Left lung (tissue), 10 donors: ENCODE measurements around the gene LGALS3. TPM values are rescaled to one million over a fixed set of nuclear protein-coding genes. Genes with fewer than 3 reads are reported as not detected.
A peak's percentile ranks its signal among the peaks of the same experiment; 100 is the strongest.

ENCODE experiments used
- ATAC-seq: fragments of 200-7000 bp; cut with Tn5 transposase; one replicate; pipeline ENCODE4 v1.9.1; 2020; ENCODE audit warnings: moderate library complexity
- DNase-seq, 4 donors: peaks; one replicate each; pipeline ENCODE4 v3.0.0-alpha.2; 2013 to 2020
- H3K27ac ChIP-seq, 2 donors: fragments of 200-600 bp; sonication (generic) in 1 of 2; one replicate each; pipeline versions ENCODE4 v1.5.0 to v1.8.0; 2020 to 2021
- H3K27me3 ChIP-seq, 2 donors: fragments of 200-600 bp; sonication (generic) in 1 of 2; one replicate each; pipeline versions ENCODE4 v1.5.0 to v1.8.0; 2020 to 2021
- H3K36me3 ChIP-seq, 2 donors: fragments of 200-600 bp; sonication (generic) in 1 of 2; one replicate each; pipeline versions ENCODE4 v1.5.0 to v1.8.0; 2020 to 2021
- H3K4me1 ChIP-seq, 2 donors: fragments of 200-600 bp; one replicate each; pipeline ENCODE4 v1.8.0; 2021
- H3K4me3 ChIP-seq, 2 donors: fragments of 200-600 bp; sonication (generic) in 1 of 2; one replicate each; pipeline versions ENCODE4 v1.5.0 to v1.8.0; 2020 to 2021; ENCODE audit warnings: mild to moderate bottlenecking in 1 of 2
- H3K9me3 ChIP-seq, 2 donors: fragments of 200-600 bp; sonication (generic) in 1 of 2; one replicate each; pipeline versions ENCODE4 v1.5.0 to v1.8.0; 2020 to 2021
- CTCF ChIP-seq, 2 donors: fragments of 200-600 bp; sonication (generic) in 1 of 2; IDR thresholded peaks; one replicate each; pipeline versions ENCODE4 v1.5.0 to v1.8.0; 2021; ENCODE audit warnings: antibody characterized with exemption in 2 of 2
- intact Hi-C, 2 donors: fragments of 100-400 bp; cut with DNase I; formaldehyde crosslinking; loops; one replicate each; pipeline versions ENCODE4 v1.11.2 to v1.14.2; 2022
- polyA plus RNA-seq, 6 donors: library from polyadenylated mRNA; unstranded; fragments of 120-200 nt; gene quantifications; one replicate each; pipeline ENCODE4 v1.2.1, GENCODE V29; 2013; ENCODE audit not compliant: insufficient read length in 6 of 6
- total RNA-seq, 2 donors: library from RNA; stranded (reverse); fragmentation: NEBNext Ultra II Directional; extraction: Animal tissue kit (Norgen Biotek cat#: 25700); gene quantifications; one replicate each; pipeline ENCODE4 v1.2.1, GENCODE V29; 2021
- donor health status: DM: no; HTN: yes; CAD: no.
- donor health status: DM: no; HTN: no; CAD: no.

LGALS3 gene
- total and polyA plus RNA-seq, 8 donors = 41.2 to 369 (median 51.9) TPM

GRCh38 chr14:55111122-55111708, 17.8 kb upstream of the LGALS3 start:
- Histone ChIP-seq H3K4me3 (no peak overlapping the region), H3K27ac (no peak overlapping the region), H3K27me3 (no peaks in the 10 kb centered on the region), H3K9me3 (no peaks in the 10 kb centered on the region), H3K36me3 (no peaks in the 10 kb centered on the region), H3K4me1 (peaks cover 19 to 35% of the 10 kb centered on the region in 2 donors)
- intact Hi-C loops = no loop called here
- no peak for ATAC-seq
- TF ChIP-seq CTCF (IDR thresholded peaks at IDR 0.05) = no peak
- DNase-seq = no peak

DNA sequence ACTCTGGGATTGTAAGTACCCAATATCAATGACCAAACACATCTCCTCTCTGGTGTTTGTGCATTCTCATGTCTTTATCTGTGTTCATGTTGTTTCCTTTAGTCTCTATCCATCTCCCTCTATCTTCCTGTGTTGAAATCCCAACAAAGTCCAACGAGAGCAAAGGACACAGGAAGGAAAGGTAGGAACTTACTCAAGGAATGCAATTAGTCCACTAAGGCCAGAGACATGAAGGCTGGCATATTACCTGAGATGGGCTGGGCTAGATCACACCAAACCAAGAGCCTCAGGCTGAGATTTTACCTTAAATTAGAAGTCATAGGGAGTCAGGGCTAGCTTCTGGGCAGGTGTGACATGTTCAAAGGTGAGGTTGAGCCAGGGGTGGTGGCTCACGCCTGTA, 14.3 kb upstream of the LGALS3 start:
- TF ChIP-seq CTCF (IDR thresholded peaks at IDR 0.05) = no peak
- no peak overlapping the region for H3K27ac ChIP-seq
- peaks cover 9 to 35% of the 10 kb centered on the region in 2 donors for H3K4me1 ChIP-seq
- H3K27me3 ChIP-seq = no peaks in the 10 kb centered on the region
- H3K36me3 ChIP-seq = no peaks in the 10 kb centered on the region
- intact Hi-C loops = no loop called here
- no peak overlapping the region for H3K4me3 ChIP-seq
- H3K9me3 ChIP-seq = no peaks in the 10 kb centered on the region
- ATAC-seq (no peak), DNase-seq (no peak)

- no peak for ATAC-seq
- no peak for DNase-seq
- Histone ChIP-seq H3K36me3 (no peaks in the 10 kb centered on the region), H3K4me3 (no peak overlapping the region), H3K4me1 (peaks cover 9 to 39% of the 10 kb centered on the region in 2 donors), H3K27ac (no peak overlapping the region), H3K9me3 (no peaks in the 10 kb centered on the region), H3K27me3 (no peaks in the 10 kb centered on the region)
- no peak for TF ChIP-seq CTCF (IDR thresholded peaks at IDR 0.05)
- intact Hi-C loops = no loop called here
Observed at GRCh38 chr14:55115460-55115859, 13.6 kb upstream of the LGALS3 start.

DNA sequence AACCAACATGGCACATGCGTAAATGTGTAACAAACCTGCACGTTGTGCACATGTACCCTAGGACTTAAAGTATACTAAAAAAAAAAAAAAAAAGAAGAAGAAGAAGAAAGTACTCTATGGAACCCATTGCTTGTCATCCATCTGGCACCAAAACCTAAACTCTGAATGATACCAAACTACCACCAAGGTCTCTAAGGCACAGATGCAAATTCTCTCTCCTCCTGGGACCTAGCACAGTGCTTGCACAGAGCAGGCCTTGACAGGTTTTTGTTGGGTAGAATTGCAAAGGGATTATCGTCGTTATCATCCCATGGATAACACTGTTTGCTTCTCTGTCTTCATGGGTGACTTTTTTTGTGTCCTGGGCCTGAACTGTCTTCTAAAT, 13.2 kb upstream of the LGALS3 start:
- Histone ChIP-seq H3K4me1 (peaks cover 9 to 43% of the 10 kb centered on the region in 2 donors), H3K36me3 (no peaks in the 10 kb centered on the region), H3K9me3 (no peaks in the 10 kb centered on the region), H3K4me3 (no peak overlapping the region), H3K27me3 (no peaks in the 10 kb centered on the region), H3K27ac (peak overlapping the region in 1 of 2 donors; percentile 28)
- ATAC-seq (no peak), DNase-seq (no peak)
- intact Hi-C loops = no loop called here
- TF ChIP-seq CTCF (IDR thresholded peaks at IDR 0.05) = no peak

- ATAC-seq (peak; percentile 67), DNase-seq (no peak)
- Histone ChIP-seq H3K27me3 (no peaks in the 10 kb centered on the region), H3K4me1 (peaks cover 9 to 49% of the 10 kb centered on the region in 2 donors), H3K4me3 (no peak overlapping the region), H3K9me3 (no peaks in the 10 kb centered on the region), H3K27ac (peak overlapping the region in 1 of 2 donors; percentile 28), H3K36me3 (no peaks in the 10 kb centered on the region)
- intact Hi-C loops = no loop called here
- TF ChIP-seq CTCF (IDR thresholded peaks at IDR 0.05) = no peak
Observed at GRCh38 chr14:55116246-55117030, 12.6 kb upstream of the LGALS3 start.
